ENCODE data around the gene WASHC4.

Gene WASHC4

GRCh38 chr12:105100207-105100985 is 7.1 kb upstream of the WASHC4 start:
- Histone ChIP-seq H2AFZ (ENCODE audit: low read depth) (no peak overlapping the region), H3K79me2 (ENCODE audit: insufficient read depth, low read depth) (no peaks in the 10 kb centered on the region), H3K4me2 (no peak overlapping the region), H3K36me3 (ENCODE audit: insufficient read depth) (no peaks in the 10 kb centered on the region), H3K27me3 (ENCODE audit: insufficient read depth, low read depth) (no peaks in the 10 kb centered on the region), H3K4me1 (ENCODE audit: low read depth, poor library complexity, severe bottlenecking) (no peaks in the 10 kb centered on the region), H4K20me1 (ENCODE audit: insufficient read depth) (no peaks in the 10 kb centered on the region), H3K4me3 (IDR thresholded peaks at IDR 0.05; ENCODE audit: insufficient read depth, low read depth, low read length) (no peak overlapping the region), H3K9ac (no peak overlapping the region), H3K27ac (no peak overlapping the region)
- TF ChIP-seq CTCF (conservative IDR thresholded peaks at IDR 0.05; ENCODE audit: low read depth, low read length): no peak

GRCh38 chr12:105100998-105101397 is 6.5 kb upstream of the WASHC4 start:
- Histone ChIP-seq H3K27me3 (ENCODE audit: insufficient read depth, low read depth) (no peaks in the 10 kb centered on the region), H3K4me3 (IDR thresholded peaks at IDR 0.05; ENCODE audit: insufficient read depth, low read depth, low read length) (no peak overlapping the region), H3K4me2 (no peak overlapping the region), H3K4me1 (ENCODE audit: low read depth, poor library complexity, severe bottlenecking) (no peaks in the 10 kb centered on the region), H3K36me3 (ENCODE audit: insufficient read depth) (no peaks in the 10 kb centered on the region), H4K20me1 (ENCODE audit: insufficient read depth) (no peaks in the 10 kb centered on the region), H3K27ac (no peak overlapping the region), H3K79me2 (ENCODE audit: insufficient read depth, low read depth) (no peaks in the 10 kb centered on the region), H3K9ac (no peak overlapping the region), H2AFZ (ENCODE audit: low read depth) (no peak overlapping the region)
- TF ChIP-seq CTCF (conservative IDR thresholded peaks at IDR 0.05; ENCODE audit: low read depth, low read length): no peak

GRCh38 chr12:105102673-105103072 is 4.9 kb upstream of the WASHC4 start:
- TF ChIP-seq CTCF (conservative IDR thresholded peaks at IDR 0.05; ENCODE audit: low read depth, low read length): no peak

GRCh38 chr12:105104762-105105161 is 2.8 kb upstream of the WASHC4 start:
- H3K4me1 ChIP-seq (ENCODE audit: low read depth, poor library complexity, severe bottlenecking): peaks cover 12% of the 10 kb centered on the region
- H2AFZ ChIP-seq (ENCODE audit: low read depth): no peak overlapping the region
- no peak overlapping the region for H3K4me3 ChIP-seq (IDR thresholded peaks at IDR 0.05; ENCODE audit: insufficient read depth, low read depth, low read length)
- no peaks in the 10 kb centered on the region for H3K27me3 ChIP-seq (ENCODE audit: insufficient read depth, low read depth)
- no peak for TF ChIP-seq CTCF (conservative IDR thresholded peaks at IDR 0.05; ENCODE audit: low read depth, low read length)
- H3K79me2 ChIP-seq (ENCODE audit: insufficient read depth, low read depth): peaks cover 16% of the 10 kb centered on the region
- H4K20me1 ChIP-seq (ENCODE audit: insufficient read depth): no peaks in the 10 kb centered on the region
- no peak overlapping the region for H3K9ac ChIP-seq
- no peak overlapping the region for H3K27ac ChIP-seq
- no peaks in the 10 kb centered on the region for H3K36me3 ChIP-seq (ENCODE audit: insufficient read depth)
- no peak overlapping the region for H3K4me2 ChIP-seq

More at GRCh38 chr12:105102673-105103072, 4.9 kb upstream of the WASHC4 start:
- Histone ChIP-seq H3K4me3 (IDR thresholded peaks at IDR 0.05; ENCODE audit: insufficient read depth, low read depth, low read length) (no peak overlapping the region), H3K79me2 (ENCODE audit: insufficient read depth, low read depth) (no peaks in the 10 kb centered on the region), H3K36me3 (ENCODE audit: insufficient read depth) (no peaks in the 10 kb centered on the region), H4K20me1 (ENCODE audit: insufficient read depth) (no peaks in the 10 kb centered on the region), H3K4me2 (no peak overlapping the region), H3K4me1 (ENCODE audit: low read depth, poor library complexity, severe bottlenecking) (no peaks in the 10 kb centered on the region), H3K27ac (no peak overlapping the region), H3K27me3 (ENCODE audit: insufficient read depth, low read depth) (no peaks in the 10 kb centered on the region), H2AFZ (ENCODE audit: low read depth) (no peak overlapping the region), H3K9ac (no peak overlapping the region)
